ENCODE data around the gene SH3BGRL3. TPM values are rescaled to one million over a fixed set of nuclear protein-coding genes. Genes with fewer than 3 reads are reported as not detected.
"Not testable (repeated sequence)": the region's sequence is repeated elsewhere in the genome, so short reads cannot be mapped to it uniquely, and the experiment has no call there.

The SH3BGRL3 gene
- polyA plus RNA-seq, 4 donors = 85.5 to 114 (median 100) TPM

DNA sequence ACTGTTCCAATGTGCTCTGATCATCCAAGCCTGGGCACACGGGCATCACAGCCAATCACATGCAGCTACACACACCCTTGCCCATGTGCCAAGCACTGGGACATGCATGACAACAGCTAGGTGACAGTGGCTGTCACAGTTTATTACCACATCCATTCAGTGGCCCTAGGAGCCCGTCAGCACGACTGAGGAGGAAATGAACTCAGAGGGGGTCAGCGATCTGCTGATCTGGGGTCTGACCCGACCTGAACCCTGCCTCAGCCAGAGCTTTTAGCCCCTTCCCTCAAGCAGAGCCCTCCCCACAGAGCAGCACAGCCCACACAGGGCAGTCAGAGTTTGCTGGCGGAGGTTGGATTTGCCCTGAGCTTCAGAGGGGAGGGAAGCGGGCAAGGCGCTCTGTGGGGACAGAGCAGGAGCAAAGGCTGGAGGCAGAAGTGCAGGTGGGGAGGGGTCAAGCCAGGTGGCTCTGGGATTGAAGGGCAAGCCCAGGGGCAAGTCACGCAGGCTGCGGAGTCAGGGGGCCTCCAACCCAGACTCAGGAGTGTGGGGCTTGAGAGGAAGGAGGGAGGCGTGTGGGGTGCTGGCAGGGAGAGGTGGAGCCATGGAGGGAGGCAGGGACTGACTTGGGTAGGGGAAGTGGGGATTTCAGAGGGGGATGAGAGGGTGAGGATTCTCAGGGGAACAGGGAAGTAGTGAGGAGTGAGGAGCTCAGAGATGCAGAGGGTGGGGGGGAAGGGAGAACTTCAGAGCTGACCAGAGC, 10.4 kb downstream of the SH3BGRL3 start:
- DNase-seq (ENCODE audit: low read depth in 4 of 4, low spot score in 2 of 4) = no peak

GRCh38 chr1:26290882-26291261, 11.0 kb downstream of the SH3BGRL3 start:
- no peak for DNase-seq (ENCODE audit: low read depth in 4 of 4, low spot score in 2 of 4)

GRCh38 chr1:26291433-26291832, 11.5 kb downstream of the SH3BGRL3 start:
- DNase-seq (ENCODE audit: low read depth in 4 of 4, low spot score in 2 of 4) = no peak

- no peak for DNase-seq (ENCODE audit: low read depth in 4 of 4, low spot score in 2 of 4)
Measured at GRCh38 chr1:26291939-26292338, 12.1 kb downstream of the SH3BGRL3 start.

- DNase-seq (ENCODE audit: low read depth in 4 of 4, low spot score in 2 of 4) = not testable (repeated sequence)
Measured at GRCh38 chr1:26292735-26293134, 12.8 kb downstream of the SH3BGRL3 start.

- DNase-seq (ENCODE audit: low read depth in 4 of 4, low spot score in 2 of 4) = no peak
Measured at GRCh38 chr1:26293911-26294463, 14.1 kb downstream of the SH3BGRL3 start.

DNA sequence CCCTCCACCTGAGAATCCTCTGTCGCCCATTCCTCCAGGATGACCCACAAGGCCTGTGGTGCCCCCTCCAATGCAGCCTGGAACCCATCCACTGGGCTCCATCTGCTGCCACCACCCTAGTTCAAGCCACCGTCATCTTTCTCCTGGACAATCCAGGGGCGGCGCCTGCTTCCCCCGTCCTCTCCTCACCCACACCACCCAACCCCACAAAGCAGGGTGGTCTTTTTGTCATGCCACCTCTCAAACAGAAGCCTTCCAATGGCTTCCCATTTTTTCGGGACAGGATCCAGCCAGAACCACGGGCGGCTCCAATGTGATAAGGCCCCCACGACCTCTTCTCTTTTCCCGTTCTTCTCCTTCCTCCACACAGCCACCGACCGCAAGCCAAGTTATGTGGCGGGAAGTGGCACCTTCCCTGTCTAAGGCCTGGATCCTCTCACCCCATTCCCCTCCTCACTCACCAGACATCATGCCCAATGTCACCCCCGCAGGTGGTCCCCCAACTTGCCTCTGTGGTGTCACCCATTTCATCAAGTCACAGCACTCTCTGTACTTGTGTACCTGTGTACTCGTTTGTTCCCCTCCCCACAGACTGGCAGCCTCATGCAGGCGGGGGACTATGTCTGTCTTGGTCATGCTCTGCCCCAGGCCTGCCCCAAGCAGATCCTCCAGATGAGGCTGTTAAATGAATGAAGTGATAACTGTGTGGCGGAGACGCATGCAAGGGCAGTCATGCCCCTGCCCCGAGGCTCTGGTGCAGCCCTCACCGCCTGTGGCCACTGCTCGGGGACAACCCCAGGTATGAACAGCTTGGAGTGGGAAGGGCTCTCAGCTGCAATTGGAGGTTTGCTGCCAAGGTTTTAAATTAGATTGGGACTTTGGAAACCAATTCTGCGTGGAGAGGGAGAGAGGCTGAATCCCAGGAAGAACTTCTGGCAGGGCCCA, 15.6 kb downstream of the SH3BGRL3 start:
- no peak for DNase-seq (ENCODE audit: low read depth in 4 of 4, low spot score in 2 of 4)

DNA sequence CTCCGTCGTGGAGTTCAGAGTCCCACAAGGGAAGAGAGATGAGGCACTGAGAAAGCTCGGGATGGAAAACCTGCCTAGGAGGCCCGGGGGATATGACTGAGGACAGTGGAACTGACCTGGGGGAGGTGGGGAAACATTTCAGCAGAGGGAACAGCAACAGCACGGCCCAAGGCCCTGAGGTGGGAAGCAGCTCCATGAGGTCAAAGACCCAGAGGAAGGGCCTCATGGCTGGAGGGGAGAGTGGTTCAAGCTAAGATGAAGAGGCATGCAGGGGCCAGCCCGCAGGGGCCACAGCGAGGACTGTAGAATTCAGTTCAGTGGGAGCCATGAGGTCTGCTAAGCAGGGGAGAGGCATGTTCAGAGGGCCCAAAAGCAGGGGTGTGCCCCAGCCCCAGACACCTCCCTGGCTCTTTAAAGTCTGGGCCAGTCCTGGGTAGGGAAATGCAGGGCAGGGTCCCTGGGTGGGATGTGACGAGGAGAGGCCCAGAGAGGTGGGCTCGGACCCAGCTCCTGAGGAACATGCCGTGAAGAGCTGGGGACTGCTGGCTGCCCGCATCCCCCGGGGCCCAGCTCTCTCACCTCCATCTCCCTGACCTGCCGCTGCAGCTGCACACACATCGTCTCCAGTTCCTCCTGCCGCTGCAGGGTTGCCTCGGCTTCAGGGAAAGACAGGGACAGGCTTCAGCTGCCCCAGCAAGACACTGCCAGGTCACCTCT, 16.6 kb downstream of the SH3BGRL3 start:
- no peak for DNase-seq (ENCODE audit: low read depth in 4 of 4, low spot score in 2 of 4)

DNA sequence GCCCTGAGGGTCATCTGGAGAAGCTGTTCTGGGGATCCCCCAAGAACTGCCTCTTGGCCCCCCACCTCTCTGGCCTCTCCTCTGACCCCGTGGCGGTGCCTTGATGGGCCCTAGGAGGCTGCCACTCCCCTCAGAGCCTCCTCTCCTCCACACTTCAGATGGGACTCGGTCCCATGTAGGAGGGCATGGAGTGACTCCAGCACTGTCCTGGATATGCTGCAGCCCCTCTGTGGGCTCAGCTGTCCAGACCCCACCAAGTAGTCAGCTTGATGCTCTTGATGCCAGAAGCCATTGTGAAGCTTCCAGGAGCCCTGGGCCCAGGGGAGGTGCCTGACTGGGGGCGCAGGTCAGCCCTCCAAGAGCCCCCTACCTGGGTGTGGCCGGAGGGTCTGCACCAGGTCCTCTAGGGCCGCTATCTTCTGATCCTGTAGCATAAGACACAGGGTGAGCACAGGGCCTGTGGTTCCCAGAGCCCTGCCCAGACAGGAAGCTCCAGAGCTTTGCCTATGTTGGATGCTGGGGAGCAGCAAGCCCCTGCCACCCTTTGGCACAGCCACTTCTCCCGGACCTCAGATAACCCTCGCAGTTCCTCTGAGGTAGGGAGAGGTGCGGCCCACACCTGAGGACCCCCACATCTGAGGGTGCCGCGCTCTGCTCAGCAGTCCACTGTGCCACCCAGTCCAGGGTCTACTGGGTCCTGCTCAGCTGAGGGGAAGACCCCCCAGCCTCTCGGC, 17.3 kb downstream of the SH3BGRL3 start:
- no peak for DNase-seq (ENCODE audit: low read depth in 4 of 4, low spot score in 2 of 4)

DNA sequence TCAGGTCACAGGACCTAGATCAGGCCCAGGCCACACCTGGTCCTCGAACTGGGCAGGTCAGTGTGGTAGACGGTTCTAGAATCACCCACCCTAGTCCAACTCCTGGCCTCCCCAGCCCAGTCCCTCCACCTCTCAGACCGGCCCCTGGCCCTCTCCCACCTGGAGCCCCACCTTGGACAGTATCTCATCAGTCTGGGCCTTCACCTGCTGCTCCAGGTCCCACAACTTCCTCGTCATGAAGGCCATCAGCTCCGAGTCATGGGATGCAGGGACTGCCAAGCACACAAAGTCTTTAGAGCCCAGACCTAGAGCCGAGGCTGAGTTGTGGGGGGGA, 17.9 kb downstream of the SH3BGRL3 start:
- DNase-seq (ENCODE audit: low read depth in 4 of 4, low spot score in 2 of 4) = no peak

GRCh38 chr1:26300578-26301275, 20.8 kb downstream of the SH3BGRL3 start:
- DNase-seq (ENCODE audit: low read depth in 4 of 4, low spot score in 2 of 4) = no peak

GRCh38 chr1:26302733-26303405, 23.0 kb downstream of the SH3BGRL3 start:
- DNase-seq (ENCODE audit: low read depth in 4 of 4, low spot score in 2 of 4) = no peak

DNA sequence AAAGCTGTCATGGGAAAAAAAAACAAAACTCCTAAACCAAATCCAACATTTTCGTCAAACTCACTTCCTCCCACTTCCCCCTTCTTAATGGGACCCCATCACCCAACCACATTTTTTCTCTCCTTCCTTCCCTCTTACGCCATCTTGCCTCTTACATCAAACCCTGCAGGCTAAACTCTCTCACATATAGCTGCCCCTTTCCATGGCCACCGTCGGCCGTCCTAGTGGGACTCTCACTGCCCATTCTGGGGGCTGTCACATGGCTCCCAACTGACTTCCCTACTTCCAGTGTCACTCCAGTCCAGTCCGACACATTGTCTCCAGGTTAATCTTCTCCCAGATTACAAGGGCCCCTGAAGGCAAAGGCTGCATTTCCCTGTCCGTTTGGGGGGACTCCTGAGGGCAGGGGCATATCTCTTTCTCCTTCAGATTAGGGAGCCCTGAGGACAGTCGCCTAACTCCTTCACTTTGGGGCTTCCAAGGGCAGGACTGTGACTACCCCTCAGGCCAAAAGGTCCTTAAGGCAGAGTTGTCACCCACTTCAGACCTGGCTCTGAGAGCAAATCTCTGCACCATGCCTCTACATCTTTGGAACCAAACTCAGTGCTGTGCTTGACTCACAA, 25.9 kb downstream of the SH3BGRL3 start:
- no peak for DNase-seq (ENCODE audit: low read depth in 4 of 4, low spot score in 2 of 4)

DNA sequence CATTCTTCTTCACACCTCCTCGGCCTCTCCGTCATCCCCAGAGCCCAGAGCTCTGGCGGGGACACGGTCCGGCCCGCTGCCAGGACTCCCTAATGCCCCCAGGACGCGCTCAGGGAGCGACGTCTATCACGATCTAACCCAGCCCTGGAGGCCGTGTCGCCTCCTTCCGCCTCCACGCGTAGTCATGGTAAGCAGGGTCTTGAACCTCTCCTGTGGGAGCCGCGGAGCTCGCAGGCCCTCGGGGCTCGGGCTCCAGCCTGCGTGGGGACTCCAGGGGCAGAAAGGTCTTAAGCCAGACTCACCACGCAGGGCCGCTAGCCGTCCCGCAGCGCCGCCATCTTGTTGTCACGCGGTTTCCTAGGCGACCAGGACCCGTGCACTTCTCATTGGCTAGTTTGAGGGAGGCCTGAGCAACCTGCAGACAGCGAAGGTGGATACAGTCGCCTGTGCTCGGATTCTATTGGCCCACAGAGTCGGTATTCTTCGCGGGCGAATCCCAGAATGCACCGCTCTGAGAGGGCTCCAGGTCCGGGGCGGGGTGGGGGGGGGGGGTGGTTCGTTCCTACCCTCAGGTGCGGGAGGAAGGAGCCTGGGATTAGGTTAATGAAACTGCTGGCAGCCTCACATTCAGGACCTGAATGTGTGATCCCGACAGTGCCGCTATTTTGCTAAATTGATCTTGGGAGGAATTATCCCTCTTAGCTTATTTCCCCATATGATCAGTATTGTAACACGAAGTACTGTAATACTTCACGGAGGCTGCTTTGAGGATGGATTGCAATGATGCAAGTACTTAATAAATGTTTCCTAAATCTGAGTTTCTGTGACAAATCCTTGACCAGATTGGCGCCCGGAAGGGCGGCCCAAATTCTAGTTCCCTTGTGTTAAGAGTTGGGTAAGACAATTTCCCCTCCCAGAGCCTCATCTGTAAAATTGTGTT, 26.7 kb downstream of the SH3BGRL3 start, which contains the start of gene UBXN11:
UBXN11 (minus strand) TSS at position 347 of the 940 bp plus-strand sequence. CDS start 3,753 bp downstream, outside the sequence.
- peak; percentile 65 to 90 (median 80) for DNase-seq (ENCODE audit: low read depth in 4 of 4, low spot score in 2 of 4)

DNA sequence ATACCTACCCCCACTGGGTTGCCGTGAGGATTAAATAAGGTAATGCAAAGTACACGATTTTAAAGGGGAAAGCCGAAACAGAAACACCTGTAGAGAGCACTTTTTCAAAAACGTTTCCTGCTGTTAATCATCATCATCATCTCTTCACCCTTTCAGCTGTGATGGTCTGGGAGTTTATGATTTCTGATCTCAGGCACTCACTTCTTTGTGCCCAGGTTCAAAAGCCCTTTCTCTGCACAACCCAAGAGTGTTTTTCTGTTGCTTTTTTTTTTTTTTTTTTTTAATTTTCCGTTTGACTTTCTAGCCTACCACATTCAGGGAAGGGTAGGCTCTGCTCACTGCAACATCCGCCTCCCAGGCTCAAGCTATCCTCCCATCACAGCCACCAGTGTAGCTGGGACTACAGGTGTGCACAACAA, 27.5 kb downstream of the SH3BGRL3 start:
- no peak for DNase-seq (ENCODE audit: low read depth in 4 of 4, low spot score in 2 of 4)

GRCh38 chr1:26307966-26308899, 28.3 kb downstream of the SH3BGRL3 start:
- not testable (repeated sequence) for DNase-seq (ENCODE audit: low read depth in 4 of 4, low spot score in 2 of 4)
